ENCODE results near the gene ABTB2. TPM values are rescaled to one million over a fixed set of nuclear protein-coding genes. Genes with fewer than 3 reads are reported as not detected.

ABTB2 gene
- total RNA-seq, 1 experiment from 2014 or later, result 5.5 TPM

DNA sequence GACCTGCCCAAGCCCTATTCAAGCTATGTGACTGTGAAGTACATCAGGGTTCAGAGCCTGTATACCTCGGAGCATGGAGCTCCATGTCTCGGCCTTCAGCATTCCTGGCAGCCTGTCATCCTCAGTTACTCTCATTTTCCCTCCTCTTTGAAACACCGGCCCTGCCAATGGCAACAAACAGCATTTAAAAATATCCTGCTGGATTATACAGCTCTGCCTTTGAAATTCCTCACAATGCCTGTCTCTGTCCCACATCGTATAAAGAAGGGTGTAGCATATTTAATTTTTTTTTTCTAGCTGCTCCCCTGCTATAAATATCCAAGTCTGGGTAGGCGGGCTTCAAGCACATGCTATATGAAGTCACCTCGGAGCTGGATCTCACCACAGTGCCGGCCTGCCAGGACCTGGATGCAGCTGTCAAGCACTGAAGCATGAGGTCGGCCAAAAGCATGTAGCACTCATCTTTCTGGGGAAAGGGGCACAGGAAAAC lies 11.8 kb downstream of the ABTB2 start:
- H3K36me3 Mint-ChIP-seq (ENCODE audit: insufficient read depth in 1 of 3, low read depth in 3 of 3), result no peaks in the 10 kb centered on the region
- H4K8ac ChIP-seq (replicated peaks; ENCODE audit: insufficient read length, low read depth, low read length), result no peak overlapping the region
- no peak overlapping the region for H2BK15ac ChIP-seq (ENCODE audit: low read depth, low read length)
- H3K4me3 Mint-ChIP-seq, result no peak overlapping the region
- H2BK20ac ChIP-seq (ENCODE audit: low read depth, low read length, poor library complexity, severe bottlenecking), result no peak overlapping the region
- no peak overlapping the region for H2AK5ac ChIP-seq (ENCODE audit: insufficient read length, low read length)
- H3K23me2 ChIP-seq (ENCODE audit: insufficient read length, low read depth, low read length, poor library complexity, severe bottlenecking), result no peaks in the 10 kb centered on the region
- peaks cover 5% of the 10 kb centered on the region; the same call in 1 of the 2 replicates for H3K4me1 ChIP-seq (ENCODE audit: insufficient read depth, low read length)
- no peaks in the 10 kb centered on the region for H3K79me1 ChIP-seq (ENCODE audit: insufficient read depth, low read depth, low read length, poor library complexity, severe bottlenecking)
- H3K9me3 Mint-ChIP-seq, result no peaks in the 10 kb centered on the region; a peak in 1 of 5 replicates
- no peak overlapping the region for H3K23ac ChIP-seq (ENCODE audit: insufficient read length, low read depth, low read length)
- H3K9me3 ChIP-seq (ENCODE audit: control insufficient read depth, low read depth, low read length), result no peaks in the 10 kb centered on the region
- H2BK5ac ChIP-seq (ENCODE audit: insufficient read length, low read length), result no peak overlapping the region
- TF ChIP-seq, protein P1, sequence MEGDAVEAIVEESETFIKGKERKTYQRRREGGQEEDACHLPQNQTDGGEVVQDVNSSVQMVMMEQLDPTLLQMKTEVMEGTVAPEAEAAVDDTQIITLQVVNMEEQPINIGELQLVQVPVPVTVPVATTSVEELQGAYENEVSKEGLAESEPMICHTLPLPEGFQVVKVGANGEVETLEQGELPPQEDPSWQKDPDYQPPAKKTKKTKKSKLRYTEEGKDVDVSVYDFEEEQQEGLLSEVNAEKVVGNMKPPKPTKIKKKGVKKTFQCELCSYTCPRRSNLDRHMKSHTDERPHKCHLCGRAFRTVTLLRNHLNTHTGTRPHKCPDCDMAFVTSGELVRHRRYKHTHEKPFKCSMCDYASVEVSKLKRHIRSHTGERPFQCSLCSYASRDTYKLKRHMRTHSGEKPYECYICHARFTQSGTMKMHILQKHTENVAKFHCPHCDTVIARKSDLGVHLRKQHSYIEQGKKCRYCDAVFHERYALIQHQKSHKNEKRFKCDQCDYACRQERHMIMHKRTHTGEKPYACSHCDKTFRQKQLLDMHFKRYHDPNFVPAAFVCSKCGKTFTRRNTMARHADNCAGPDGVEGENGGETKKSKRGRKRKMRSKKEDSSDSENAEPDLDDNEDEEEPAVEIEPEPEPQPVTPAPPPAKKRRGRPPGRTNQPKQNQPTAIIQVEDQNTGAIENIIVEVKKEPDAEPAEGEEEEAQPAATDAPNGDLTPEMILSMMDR (conservative IDR thresholded peaks at IDR 0.05), result no peak
- no peak overlapping the region for H3K56ac ChIP-seq (ENCODE audit: insufficient read length, low read depth, low read length)
- WGBS (ENCODE audit: extremely low coverage, insufficient read length, low lambda C conversion rate), result no CpG with 5 or more reads among the region's 8 CpGs
- peaks cover 3% of the 10 kb centered on the region; the same call in 1 of the 2 replicates for H3K79me2 ChIP-seq (ENCODE audit: insufficient read depth, low read length)
- no peak overlapping the region for H3K14ac ChIP-seq (ENCODE audit: insufficient read depth, low read length)
- H2BK12ac ChIP-seq (ENCODE audit: insufficient read length, low read depth, low read length), result no peak overlapping the region
- H4K91ac ChIP-seq (ENCODE audit: insufficient read length, low read depth, low read length), result no peak overlapping the region
- H2BK120ac ChIP-seq (ENCODE audit: low read depth, low read length, poor library complexity, severe bottlenecking), result no peak overlapping the region
- no peak overlapping the region for H3K27ac ChIP-seq (ENCODE audit: insufficient read length, low read depth, low read length)
- H3K27ac Mint-ChIP-seq, result no peak overlapping the region
- no peak overlapping the region for H3K4me2 ChIP-seq (ENCODE audit: insufficient read depth, insufficient read length, low read length)
- H3K18ac ChIP-seq (ENCODE audit: insufficient read length, low read depth, low read length), result no peak overlapping the region
- H3K9ac ChIP-seq (ENCODE audit: extremely low read depth, insufficient read length, low read length), result no peak overlapping the region
- H3T11ph ChIP-seq (ENCODE audit: low read length), result no peak overlapping the region
- no peaks in the 10 kb centered on the region for H3K27me3 Mint-ChIP-seq (ENCODE audit: low read depth)
- H4K20me1 ChIP-seq (ENCODE audit: control insufficient read depth, insufficient read depth, insufficient read length), result no peaks in the 10 kb centered on the region
- no peak overlapping the region for H2AFZ ChIP-seq (ENCODE audit: low read length)
- H3K4me1 Mint-ChIP-seq, result peaks cover 23% of the 10 kb centered on the region in 2 experiments
- no peak overlapping the region for H3K4ac ChIP-seq (ENCODE audit: low read depth, low read length)
- H3K27me3 ChIP-seq (ENCODE audit: insufficient read depth, low read length), result no peaks in the 10 kb centered on the region
- H4K5ac ChIP-seq (ENCODE audit: insufficient read length, low read depth, low read length), result no peak overlapping the region
- no peak for DNase-seq
